K562 (cell line): Measurements from ENCODE around the gene C2orf69. TPM values are rescaled to one million over a fixed set of nuclear protein-coding genes. Genes with fewer than 3 reads are reported as not detected.

Source experiments
- ATAC-seq: fragments of 200-7000 bp; cut with Tn5 transposase; 3 replicates; pipeline ENCODE4 v1.9.1; 2020; ENCODE audit warnings: moderate library complexity
- BruUV-seq: library from RNA; stranded (reverse); fragments of 400-500 nt; replicated peaks from 2 replicates; lab custom pipeline; 2021; lab: Mats Ljungman, UMichigan
- CTCF ChIA-PET: fragments of 300-600 bp; formaldehyde crosslinking; extraction: SDS; loops from one replicate; lab custom pipeline; 2021; ENCODE audit warnings: low intra/inter-chr PET ratio; lab: Yijun Ruan, JAX
- POLR2A ChIA-PET: fragments of 300-600, 350-650 bp; sonication (Branson Sonifier 250); formaldehyde crosslinking; extraction: SDS; loops from one replicate; lab custom pipeline; 2021; ENCODE audit warnings: antibody characterized with exemption, inconsistent platforms; lab: Yijun Ruan, JAX
- DNase-seq, 4 experiments: peaks; one replicate each; pipeline versions ENCODE4 v3.0.0 to v3.0.0-alpha.2; 2011 to 2018; ENCODE audit warnings: low spot score in 3 of 4, mixed read lengths in 3 of 4; ENCODE audit errors: extremely low read depth in 1 of 4
- FAIRE-seq: peaks from 2 replicates; lab custom pipeline; 2011; peaks lifted over from hg19 to GRCh38; lab: Jason Lieb, UNC
- H2AFZ ChIP-seq: 2 replicates; pipeline ENCODE4 v1.6.0; 2011; ENCODE audit warnings: low read depth, low read length, control low read depth, inconsistent platforms
- H3K27ac ChIP-seq: fragments of 200-600 bp; 3 replicates; pipeline ENCODE4 v1.8.0; 2011; ENCODE audit warnings: low read depth, mild to moderate bottlenecking, control low read depth, inconsistent platforms, low read length, moderate library complexity, mixed read lengths; ENCODE audit errors: extremely low read depth
- H3K27me3 ChIP-seq, 2 experiments: fragments of 300-600 bp in 1 of 2; 2 replicates in 1 of 2; 3 replicates in 1 of 2; pipeline versions ENCODE4 v1.6.0 to v1.8.0; 2011; ENCODE audit warnings: inconsistent platforms in 2 of 2, low read length in 2 of 2, mild to moderate bottlenecking in 1 of 2, mixed read lengths in 1 of 2, moderate library complexity in 1 of 2; ENCODE audit not compliant: control insufficient read depth in 2 of 2, insufficient read depth in 2 of 2
- H3K36me3 ChIP-seq: fragments of 300-600 bp; 3 replicates; pipeline ENCODE4 v1.8.0; 2011; ENCODE audit warnings: mild to moderate bottlenecking, low read length, inconsistent platforms; ENCODE audit not compliant: control insufficient read depth, insufficient read depth
- H3K4me1 ChIP-seq, 2 experiments: fragments of 200-600 bp in 1 of 2; replicated peaks in 1 of 2; 2 replicates in 1 of 2; 3 replicates in 1 of 2; pipeline versions ENCODE4 v1.5.1 to v1.8.0; 2011; ENCODE audit warnings: inconsistent platforms in 2 of 2, low read length in 2 of 2, mild to moderate bottlenecking in 1 of 2, mixed read lengths in 1 of 2, moderate library complexity in 1 of 2; ENCODE audit not compliant: control insufficient read depth in 2 of 2, insufficient read depth in 2 of 2
- H3K4me2 ChIP-seq: 2 replicates; pipeline ENCODE4 v1.6.1; 2011; ENCODE audit warnings: low read length, control low read depth, inconsistent platforms, mixed read lengths; ENCODE audit not compliant: insufficient read depth
- H3K4me3 ChIP-seq: fragments of 200-600 bp; sonication (generic), shearing (Covaris generic); 2 replicates; pipeline ENCODE4 v1.5.1; 2016; ENCODE audit warnings: control low read depth, inconsistent platforms
- H3K79me2 ChIP-seq: fragments of 200-600 bp; 3 replicates; pipeline ENCODE4 v1.8.0; 2011; ENCODE audit warnings: low read length, inconsistent platforms; ENCODE audit not compliant: control insufficient read depth, insufficient read depth
- H3K9ac ChIP-seq, 2 experiments: 2 replicates each; pipeline versions ENCODE4 v1.6.0 to v1.6.1; 2011; ENCODE audit warnings: low read depth in 2 of 2, low read length in 2 of 2, control low read depth in 1 of 2, inconsistent platforms in 1 of 2, mild to moderate bottlenecking in 1 of 2, mixed read lengths in 1 of 2; ENCODE audit not compliant: insufficient read depth in 1 of 2
- H3K9me1 ChIP-seq: one replicate; pipeline ENCODE4 v1.6.0; 2011; ENCODE audit warnings: inconsistent platforms, mild to moderate bottlenecking, low read length, moderate library complexity; ENCODE audit not compliant: control insufficient read depth, insufficient read depth
- H3K9me3 ChIP-seq: replicated peaks from 2 replicates; pipeline ENCODE4 v1.5.1; 2011; ENCODE audit warnings: low read depth, low read length, inconsistent platforms; ENCODE audit not compliant: control insufficient read depth, insufficient read depth
- H4K20me1 ChIP-seq: replicated peaks from 2 replicates; pipeline ENCODE4 v1.6.1; 2011; ENCODE audit warnings: low read length, inconsistent platforms, mixed read lengths; ENCODE audit not compliant: control insufficient read depth, insufficient read depth
- C11orf30 ChIP-seq: fragments of 450-650 bp; IDR thresholded peaks from 2 replicates; pipeline ENCODE4 v1.6.1; 2016; ENCODE audit warnings: low read depth, mild to moderate bottlenecking
- CEBPG ChIP-seq, 3 experiments: fragments of 200-800 bp in 1 of 3; sonication (Bioruptor generic) in 1 of 3; sonication (generic) in 1 of 3; formaldehyde crosslinking in 1 of 3; IDR thresholded peaks in 2 of 3; conservative IDR thresholded peaks in 1 of 3; 2 replicates each; pipeline versions ENCODE4 v1.6.1 to v1.8.0; 2016 to 2022; ENCODE audit warnings: missing compliant biosample characterization in 2 of 3, missing genetic modification characterization in 2 of 3, mild to moderate bottlenecking in 1 of 3, missing genetic modification reagents in 1 of 3
- CHD1 ChIP-seq: fragments of 200-600 bp; sonication (generic); IDR thresholded peaks from one replicate; pipeline ENCODE4 v1.6.1; 2012; ENCODE audit warnings: mild to moderate bottlenecking, moderate library complexity, low read length, inconsistent platforms
- DPF2 ChIP-seq: fragments of 450-650 bp; IDR thresholded peaks from 2 replicates; pipeline ENCODE4 v1.6.1; 2016
- EGR1 ChIP-seq: fragments of 450-650 bp; conservative IDR thresholded peaks from 2 replicates; pipeline ENCODE4 v1.6.1; 2017; ENCODE audit warnings: mild to moderate bottlenecking
- ESRRB ChIP-seq: fragments of 250-450 bp; sonication (Bioruptor Pico); IDR thresholded peaks from 2 replicates; pipeline ENCODE4 v1.5.0; 2020; ENCODE audit warnings: mild to moderate bottlenecking, moderate library complexity, borderline replicate concordance
- ETV1 ChIP-seq: fragments of 450-650 bp; conservative IDR thresholded peaks from 2 replicates; pipeline ENCODE4 v1.6.1; 2016; ENCODE audit warnings: missing genetic modification characterization, control low read depth, low read depth, missing compliant biosample characterization
- GTF3C2 ChIP-seq: IDR thresholded peaks from 3 replicates; pipeline ENCODE4 v1.6.1; 2011; ENCODE audit warnings: borderline replicate concordance, mild to moderate bottlenecking, moderate library complexity; ENCODE audit not compliant: insufficient read length; ENCODE audit errors: extremely low read depth
- HNRNPK ChIP-seq: fragments of 200-400 bp; formaldehyde crosslinking; IDR thresholded peaks from one replicate; pipeline ENCODE4 v1.6.1; 2018; ENCODE audit warnings: mild to moderate bottlenecking, low read depth, low read length; ENCODE audit not compliant: poor library complexity, severe bottlenecking
- MAZ ChIP-seq, 2 experiments: fragments of 450-650 bp in 1 of 2; sonication (generic) in 1 of 2; formaldehyde crosslinking; IDR thresholded peaks in 1 of 2; conservative IDR thresholded peaks in 1 of 2; 2 replicates each; pipeline versions ENCODE4 v1.4.0 to v1.5.0; 2020; ENCODE audit warnings: mild to moderate bottlenecking in 1 of 2, missing genetic modification reagents in 1 of 2
- ZBTB5 ChIP-seq: fragments of 450-650 bp; IDR thresholded peaks from 2 replicates; pipeline ENCODE4 v1.6.1; 2017; ENCODE audit warnings: antibody characterized with exemption
- ZNF41 ChIP-seq: fragments of 250-450 bp; sonication (Bioruptor Pico); conservative IDR thresholded peaks from 2 replicates; pipeline ENCODE4 v1.4.0; 2020; ENCODE audit warnings: mild to moderate bottlenecking
- ZNF507 ChIP-seq: conservative IDR thresholded peaks from 2 replicates; pipeline ENCODE4 v1.6.1; 2017; ENCODE audit warnings: missing genetic modification characterization, missing compliant biosample characterization
- ZNF766 ChIP-seq: fragments of 200-800 bp; sonication (Bioruptor generic); conservative IDR thresholded peaks from 2 replicates; pipeline ENCODE4 v1.6.1; 2016; ENCODE audit warnings: missing genetic modification characterization, missing compliant biosample characterization
- WGBS: fragments of 100-300 bp; shearing (Covaris generic); methylation state at CpG from one replicate; pipeline ENCODE4 v1.1.6; 2016; ENCODE audit warnings: low coverage, mixed read lengths; ENCODE audit not compliant: insufficient coverage; ENCODE audit errors: missing lambda C conversion rate; 5-methylcytosine and 5-hydroxymethylcytosine counted together
- in situ Hi-C: fragments of 300-500 bp; cut with MboI; formaldehyde crosslinking; loops from 4 replicates; pipeline ENCODE4 v1.15.0; 2018; ENCODE audit warnings: inconsistent platforms, mixed read lengths
- intact Hi-C: fragments of 100-400 bp; cut with micrococcal nuclease; formaldehyde crosslinking; loops from 2 replicates; pipeline ENCODE4 v1.14.2; 2022
- polyA plus RNA-seq, 8 experiments: library from polyadenylated mRNA; depleted of rRNA in 4 of 8; stranded (reverse) in 5 of 8; unstranded in 3 of 8; fragments of >200 nt; fragmentation: Nextera tagmentation in 2 of 8; fragmentation: Illumina TruSeq in 1 of 8; extraction: Ambion mirVana in 2 of 8; extraction: Trizol in 1 of 8; gene quantifications; 2 replicates each; pipeline versions ENCODE4 v1.2.1 to v1.2.3, GENCODE V29; 2011 to 2014; ENCODE audit warnings: inconsistent platforms in 1 of 8, missing spikeins in 1 of 8
- total RNA-seq, 7 experiments: library from RNA; depleted of rRNA in 6 of 7; stranded (reverse); fragments of >200 nt in 6 of 7; fragmentation: Illumina TruSeq in 2 of 7; extraction: Trizol in 2 of 7; gene quantifications; 2 replicates each; pipeline versions ENCODE4 v1.2.1 to v1.2.3, GENCODE V29; 2011 to 2021; ENCODE audit warnings: low replicate concordance in 1 of 7
- TF ChIP-seq, protein P1 (sequence below): fragments of 250-450 bp; sonication (Bioruptor Pico); IDR thresholded peaks from 2 replicates; pipeline ENCODE4 v1.5.0; 2020; ENCODE audit warnings: mild to moderate bottlenecking

Gene C2orf69
- total and polyA plus RNA-seq, 9 of the 15 experiments (the other 6 are each of a cell fraction or from before 2014, with no cell fraction given) = 3.4 to 9.8 (median 5.7) TPM

- Histone ChIP-seq H4K20me1 (no peaks in the 10 kb centered on the region), H3K79me2 (peaks cover 18% of the 10 kb centered on the region; the same call in 1 of the 3 replicates), H3K4me1 (no peaks in the 10 kb centered on the region), H3K9me3 (no peaks in the 10 kb centered on the region), H3K9ac (no peak overlapping the region), H3K4me3 (no peak overlapping the region), H3K36me3 (peaks cover 68% of the 10 kb centered on the region), H3K4me2 (no peak overlapping the region), H3K9me1 (no peaks in the 10 kb centered on the region), H3K27ac (no peak overlapping the region), H2AFZ (no peak overlapping the region), H3K27me3 (no peaks in the 10 kb centered on the region)
- CTCF ChIA-PET = no interaction called here
- in situ Hi-C loops = no loop called here
- 73% methylated on average over 1 of the region's 1 CpG for WGBS
- intact Hi-C loops = loop anchor here (10.0 kb wide), 1 partner anchor 1631 kb away; no protein-coding TSS in a partner anchor
- ATAC-seq (no peak), DNase-seq (no peak), FAIRE-seq (no peak)
- BruUV-seq = no TSS peak
- POLR2A ChIA-PET = no interaction called here
- no peak for TF ChIP-seq ESRRB (CRISPR knock-in tag)
- TF ChIP-seq CHD1 = no peak
- no peak for TF ChIP-seq GTF3C2
- no peak for TF ChIP-seq C11orf30
- no peak for TF ChIP-seq ZNF41
- TF ChIP-seq, protein P1, sequence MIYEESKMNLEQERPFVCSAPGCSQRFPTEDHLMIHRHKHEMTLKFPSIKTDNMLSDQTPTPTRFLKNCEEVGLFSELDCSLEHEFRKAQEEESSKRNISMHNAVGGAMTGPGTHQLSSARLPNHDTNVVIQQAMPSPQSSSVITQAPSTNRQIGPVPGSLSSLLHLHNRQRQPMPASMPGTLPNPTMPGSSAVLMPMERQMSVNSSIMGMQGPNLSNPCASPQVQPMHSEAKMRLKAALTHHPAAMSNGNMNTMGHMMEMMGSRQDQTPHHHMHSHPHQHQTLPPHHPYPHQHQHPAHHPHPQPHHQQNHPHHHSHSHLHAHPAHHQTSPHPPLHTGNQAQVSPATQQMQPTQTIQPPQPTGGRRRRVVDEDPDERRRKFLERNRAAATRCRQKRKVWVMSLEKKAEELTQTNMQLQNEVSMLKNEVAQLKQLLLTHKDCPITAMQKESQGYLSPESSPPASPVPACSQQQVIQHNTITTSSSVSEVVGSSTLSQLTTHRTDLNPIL (CRISPR knock-in tag) = no peak
- TF ChIP-seq CEBPG (CRISPR knock-in tag; IDR thresholded peaks at IDR 0.05) = no peak
- TF ChIP-seq CEBPG (tag; conservative IDR thresholded peaks at IDR 0.05 in 1 of 2, IDR thresholded peaks at IDR 0.05 in 1 of 2) = no peak
- TF ChIP-seq DPF2 = no peak
- TF ChIP-seq HNRNPK = no peak
- TF ChIP-seq ZNF766 (CRISPR knock-in tag) = no peak
- no peak for TF ChIP-seq MAZ (CRISPR knock-in tag; conservative IDR thresholded peaks at IDR 0.05 in 1 of 2, IDR thresholded peaks at IDR 0.05 in 1 of 2)
- no peak for TF ChIP-seq EGR1
- no peak for TF ChIP-seq ZNF507
- no peak for TF ChIP-seq ETV1 (tag)
- no peak for TF ChIP-seq ZBTB5
These were observed 35.1 kb downstream of the C2orf69 start for GRCh38 chr2:199946196-199946595.
